ENCODE measurements around the gene SH3PXD2A. TPM values are rescaled to one million over a fixed set of nuclear protein-coding genes. Genes with fewer than 3 reads are reported as not detected.
"Not testable (repeated sequence)": the region's sequence is repeated elsewhere in the genome, so short reads cannot be mapped to it uniquely, and the experiment has no call there.

The SH3PXD2A gene
- total RNA-seq, 1 experiment from 2014 or later, result 13.2 TPM

- BruUV-seq (replicated peaks), result no TSS peak
- no peak for DNase-seq (ENCODE audit: unreplicated experiment)
- ChIA-PET POLR2A (no interaction called here), CTCF (interaction anchor here (1.3 to 3.0 kb wide), 2 partner anchors 11 to 76 kb away, joined by 4 to 11 read pairs; no protein-coding TSS in a partner anchor)
- no peak overlapping the region for H3K4me3 Mint-ChIP-seq (ENCODE audit: unreplicated experiment)
- H3K27ac Mint-ChIP-seq (ENCODE audit: low read depth, unreplicated experiment), result no peak overlapping the region
- H3K27me3 Mint-ChIP-seq (ENCODE audit: insufficient read depth, unreplicated experiment), result no peaks in the 10 kb centered on the region
- no peaks in the 10 kb centered on the region for H3K9me3 Mint-ChIP-seq (ENCODE audit: unreplicated experiment)
- no peaks in the 10 kb centered on the region for H3K4me1 Mint-ChIP-seq (ENCODE audit: insufficient read depth, unreplicated experiment)
- intact Hi-C loops (cut with micrococcal nuclease), result no loop called here
- H3K36me3 Mint-ChIP-seq (ENCODE audit: insufficient read depth, unreplicated experiment), result peaks cover 22% of the 10 kb centered on the region
- no peak for TF ChIP-seq CTCF (IDR thresholded peaks at IDR 0.05; ENCODE audit: unreplicated experiment)
These were observed 245.3 kb downstream of the SH3PXD2A start for GRCh38 chr10:103610083-103610472.

- DNase-seq (ENCODE audit: unreplicated experiment), result no peak
- POLR2A ChIA-PET, result no interaction called here
- no TSS peak for BruUV-seq (replicated peaks)
- Mint-ChIP-seq H3K9me3 (ENCODE audit: unreplicated experiment) (no peaks in the 10 kb centered on the region), H3K27ac (ENCODE audit: low read depth, unreplicated experiment) (no peak overlapping the region), H3K4me1 (ENCODE audit: insufficient read depth, unreplicated experiment) (no peaks in the 10 kb centered on the region), H3K36me3 (ENCODE audit: insufficient read depth, unreplicated experiment) (peaks cover 22% of the 10 kb centered on the region), H3K4me3 (ENCODE audit: unreplicated experiment) (no peak overlapping the region), H3K27me3 (ENCODE audit: insufficient read depth, unreplicated experiment) (no peaks in the 10 kb centered on the region)
- intact Hi-C loops (cut with micrococcal nuclease), result no loop called here
- TF ChIP-seq CTCF (IDR thresholded peaks at IDR 0.05; ENCODE audit: unreplicated experiment), result no peak
- CTCF ChIA-PET, result interaction anchor here (0.7 to 3.0 kb wide), 4 partner anchors 11 to 77 kb away, joined by 3 to 11 read pairs (median 4); no protein-coding TSS in a partner anchor
These were observed 245.9 kb downstream of the SH3PXD2A start for GRCh38 chr10:103609231-103610082.

- H3K4me1 Mint-ChIP-seq (ENCODE audit: insufficient read depth, unreplicated experiment); H3K27me3 Mint-ChIP-seq (ENCODE audit: insufficient read depth, unreplicated experiment); H3K4me3 Mint-ChIP-seq (ENCODE audit: unreplicated experiment); intact Hi-C loops (cut with micrococcal nuclease); H3K27ac Mint-ChIP-seq (ENCODE audit: low read depth, unreplicated experiment); BruUV-seq (replicated peaks); H3K9me3 Mint-ChIP-seq (ENCODE audit: unreplicated experiment); DNase-seq (ENCODE audit: unreplicated experiment); POLR2A ChIA-PET: not testable (repeated sequence)
- peaks cover 14% of the 10 kb centered on the region for H3K36me3 Mint-ChIP-seq (ENCODE audit: insufficient read depth, unreplicated experiment)
- CTCF ChIA-PET, result interaction anchor here (3.0 kb wide), 1 partner anchor 78 kb away, joined by 11 read pairs; no protein-coding TSS in a partner anchor
These were observed 247.3 kb downstream of the SH3PXD2A start for GRCh38 chr10:103608056-103608455.

GRCh38 chr10:103607051-103607450 is 248.3 kb downstream of the SH3PXD2A start:
- H3K27me3 Mint-ChIP-seq (ENCODE audit: insufficient read depth, unreplicated experiment); H3K4me3 Mint-ChIP-seq (ENCODE audit: unreplicated experiment); H3K27ac Mint-ChIP-seq (ENCODE audit: low read depth, unreplicated experiment); BruUV-seq (replicated peaks); DNase-seq (ENCODE audit: unreplicated experiment); H3K4me1 Mint-ChIP-seq (ENCODE audit: insufficient read depth, unreplicated experiment); intact Hi-C loops (cut with micrococcal nuclease); POLR2A ChIA-PET; H3K9me3 Mint-ChIP-seq (ENCODE audit: unreplicated experiment): not testable (repeated sequence)
- CTCF ChIA-PET, result interaction anchor here (2.8 kb wide), 1 partner anchor 79 kb away, joined by 35 read pairs; no protein-coding TSS in a partner anchor
- peaks cover 14% of the 10 kb centered on the region for H3K36me3 Mint-ChIP-seq (ENCODE audit: insufficient read depth, unreplicated experiment)

GRCh38 chr10:103606097-103606438 is 249.3 kb downstream of the SH3PXD2A start:
- CTCF ChIA-PET, result interaction anchor here (0.6 to 2.8 kb wide), 9 partner anchors 43 to 279 kb away, joined by 3 to 35 read pairs (median 5); no protein-coding TSS in a partner anchor
- H3K36me3 Mint-ChIP-seq (ENCODE audit: insufficient read depth, unreplicated experiment), result peaks cover 14% of the 10 kb centered on the region
- BruUV-seq (replicated peaks); POLR2A ChIA-PET; H3K27ac Mint-ChIP-seq (ENCODE audit: low read depth, unreplicated experiment); H3K4me1 Mint-ChIP-seq (ENCODE audit: insufficient read depth, unreplicated experiment); intact Hi-C loops (cut with micrococcal nuclease); DNase-seq (ENCODE audit: unreplicated experiment); H3K9me3 Mint-ChIP-seq (ENCODE audit: unreplicated experiment); H3K27me3 Mint-ChIP-seq (ENCODE audit: insufficient read depth, unreplicated experiment); H3K4me3 Mint-ChIP-seq (ENCODE audit: unreplicated experiment): not testable (repeated sequence)

Measured in MCF 10A (cell line).